Testis (tissue), 3 donors: ENCODE results near the gene GPR35. TPM values are rescaled to one million over a fixed set of nuclear protein-coding genes. Genes with fewer than 3 reads are reported as not detected.

Experiments used
- DNase-seq: peaks from one replicate; pipeline ENCODE4 v3.0.0-alpha.2; 2019
- H3K27ac ChIP-seq, 2 donors: fragments of 200-600 bp; sonication (generic); one replicate each; pipeline ENCODE4 v1.5.1; 2019
- H3K27me3 ChIP-seq: fragments of 200-600 bp; sonication (generic); one replicate; pipeline ENCODE4 v1.5.1; 2019
- H3K36me3 ChIP-seq: fragments of 200-600 bp; sonication (generic); one replicate; pipeline ENCODE4 v1.5.1; 2017; ENCODE audit warnings: low read depth; ENCODE audit errors: missing control alignments
- H3K4me1 ChIP-seq: fragments of 200-600 bp; sonication (generic); one replicate; pipeline ENCODE4 v1.5.1; 2019
- H3K4me3 ChIP-seq, 2 donors: fragments of 200-600 bp; sonication (generic); one replicate each; pipeline ENCODE4 v1.5.1; 2017 to 2019
- H3K9me3 ChIP-seq: fragments of 200-600 bp; sonication (generic); one replicate; pipeline ENCODE4 v1.5.1; 2017
- POLR2A ChIP-seq: fragments of 450-650 bp; IDR thresholded peaks from one replicate; pipeline ENCODE4 v1.6.1; 2017; ENCODE audit warnings: antibody characterized with exemption, mild to moderate bottlenecking, moderate library complexity
- WGBS, 2 donors: methylation state at CpG; one replicate each; pipeline ENCODE4 v1.1.5; 2018; 5-methylcytosine and 5-hydroxymethylcytosine counted together
- intact Hi-C: fragments of 100-400 bp; cut with DNase I; formaldehyde crosslinking; loops from one replicate; pipeline ENCODE4 v1.15.1; 2023; ENCODE audit warnings: low total_unique reads
- polyA plus RNA-seq: library from polyadenylated mRNA; stranded (reverse); fragments of 350-450 nt; fragmentation: Illumina TruSeq; extraction: RNeasy Lipid Tissue Mini Kit (QIAGEN cat#74804); gene quantifications from one replicate; pipeline ENCODE4 v1.2.3, GENCODE V29; 2014; ENCODE audit warnings: low read depth, low replicate concordance; ENCODE audit not compliant: insufficient read depth
- total RNA-seq, 2 donors: library from RNA; depleted of rRNA; stranded (reverse); fragments of >200 nt; gene quantifications; one replicate each; pipeline ENCODE4 v1.2.3, GENCODE V29; 2016
- TF ChIP-seq, protein P1 (sequence below), 3 experiments: fragments of 450-650 bp in 2 of 3; fragments of 200-600 bp in 1 of 3; sonication (generic) in 1 of 3; IDR thresholded peaks; one replicate each; pipeline ENCODE4 v1.5.1; 2016 to 2019; ENCODE audit warnings: antibody characterized with exemption in 3 of 3, mild to moderate bottlenecking in 2 of 3, moderate library complexity in 1 of 3

GPR35 gene
- total and polyA plus RNA-seq, 3 donors from 2014 or later, result 3.1 to 11.5 (median 9.5) TPM

DNA sequence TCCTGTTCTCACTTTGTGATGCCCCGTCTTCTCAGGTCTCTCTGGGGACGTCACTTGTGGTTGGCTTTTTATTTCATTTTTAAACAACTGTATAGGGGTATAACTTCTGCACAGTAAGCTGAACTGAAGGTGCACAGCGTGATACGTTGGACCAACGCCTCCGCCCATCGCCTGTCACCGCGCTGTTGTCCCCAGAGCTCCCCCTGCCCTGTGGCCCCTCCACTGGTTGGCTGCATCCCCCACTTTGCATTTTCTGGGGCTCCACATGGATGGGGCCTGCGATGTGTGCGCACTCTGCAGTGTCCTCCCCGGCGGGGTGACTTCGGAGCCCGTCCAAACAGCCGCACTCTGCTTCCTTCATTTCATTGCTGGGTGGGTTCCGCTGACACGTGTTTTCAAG, 14.3 kb downstream of the GPR35 start:
- Histone ChIP-seq H3K4me3 (no peak overlapping the region), H3K27ac (peak overlapping the region; percentile 22), H3K36me3 (no peaks in the 10 kb centered on the region), H3K4me1 (peaks cover 16% of the 10 kb centered on the region), H3K27me3 (no peaks in the 10 kb centered on the region), H3K9me3 (no peaks in the 10 kb centered on the region)
- intact Hi-C loops, result no loop called here
- DNase-seq, result no peak
- TF ChIP-seq POLR2A, result no peak
- WGBS, 2 donors, result 91 to 94% methylated on average over 18 of the region's 18 CpGs

DNA sequence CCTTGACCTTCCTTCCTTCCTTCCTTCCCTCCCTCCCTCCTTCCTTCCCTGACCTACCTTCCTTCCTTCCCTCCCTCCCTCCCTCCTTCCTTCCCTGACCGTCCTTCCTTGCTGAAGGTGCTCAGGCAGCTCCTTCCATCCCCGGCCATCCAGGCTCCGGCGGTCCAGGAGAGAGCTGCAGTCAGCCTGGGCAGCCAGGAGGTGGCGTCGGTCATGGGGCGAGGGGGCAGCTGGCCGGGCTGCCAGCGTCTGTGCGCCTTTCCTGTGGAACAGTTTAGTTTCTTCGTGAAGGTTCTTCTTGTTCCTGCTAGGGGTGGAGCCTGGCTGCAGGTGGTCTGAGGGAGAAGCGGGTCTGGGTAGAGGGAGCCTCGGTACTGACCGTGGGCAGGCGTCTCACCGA, 15.7 kb downstream of the GPR35 start:
- Histone ChIP-seq H3K4me1 (peaks cover 16% of the 10 kb centered on the region), H3K4me3 (no peak overlapping the region), H3K27ac (no peak overlapping the region), H3K9me3 (no peaks in the 10 kb centered on the region), H3K27me3 (no peaks in the 10 kb centered on the region), H3K36me3 (no peaks in the 10 kb centered on the region)
- no peak for TF ChIP-seq POLR2A
- TF ChIP-seq, protein P1, sequence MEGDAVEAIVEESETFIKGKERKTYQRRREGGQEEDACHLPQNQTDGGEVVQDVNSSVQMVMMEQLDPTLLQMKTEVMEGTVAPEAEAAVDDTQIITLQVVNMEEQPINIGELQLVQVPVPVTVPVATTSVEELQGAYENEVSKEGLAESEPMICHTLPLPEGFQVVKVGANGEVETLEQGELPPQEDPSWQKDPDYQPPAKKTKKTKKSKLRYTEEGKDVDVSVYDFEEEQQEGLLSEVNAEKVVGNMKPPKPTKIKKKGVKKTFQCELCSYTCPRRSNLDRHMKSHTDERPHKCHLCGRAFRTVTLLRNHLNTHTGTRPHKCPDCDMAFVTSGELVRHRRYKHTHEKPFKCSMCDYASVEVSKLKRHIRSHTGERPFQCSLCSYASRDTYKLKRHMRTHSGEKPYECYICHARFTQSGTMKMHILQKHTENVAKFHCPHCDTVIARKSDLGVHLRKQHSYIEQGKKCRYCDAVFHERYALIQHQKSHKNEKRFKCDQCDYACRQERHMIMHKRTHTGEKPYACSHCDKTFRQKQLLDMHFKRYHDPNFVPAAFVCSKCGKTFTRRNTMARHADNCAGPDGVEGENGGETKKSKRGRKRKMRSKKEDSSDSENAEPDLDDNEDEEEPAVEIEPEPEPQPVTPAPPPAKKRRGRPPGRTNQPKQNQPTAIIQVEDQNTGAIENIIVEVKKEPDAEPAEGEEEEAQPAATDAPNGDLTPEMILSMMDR (IDR thresholded peaks at IDR 0.05), result peak in 2 of 3 experiments; percentile 5 to 15
- DNase-seq, result peak; percentile 32
- WGBS, 2 donors, result 55 to 62% methylated on average over 14 to 15 of the region's 16 CpGs
- intact Hi-C loops, result no loop called here

DNA sequence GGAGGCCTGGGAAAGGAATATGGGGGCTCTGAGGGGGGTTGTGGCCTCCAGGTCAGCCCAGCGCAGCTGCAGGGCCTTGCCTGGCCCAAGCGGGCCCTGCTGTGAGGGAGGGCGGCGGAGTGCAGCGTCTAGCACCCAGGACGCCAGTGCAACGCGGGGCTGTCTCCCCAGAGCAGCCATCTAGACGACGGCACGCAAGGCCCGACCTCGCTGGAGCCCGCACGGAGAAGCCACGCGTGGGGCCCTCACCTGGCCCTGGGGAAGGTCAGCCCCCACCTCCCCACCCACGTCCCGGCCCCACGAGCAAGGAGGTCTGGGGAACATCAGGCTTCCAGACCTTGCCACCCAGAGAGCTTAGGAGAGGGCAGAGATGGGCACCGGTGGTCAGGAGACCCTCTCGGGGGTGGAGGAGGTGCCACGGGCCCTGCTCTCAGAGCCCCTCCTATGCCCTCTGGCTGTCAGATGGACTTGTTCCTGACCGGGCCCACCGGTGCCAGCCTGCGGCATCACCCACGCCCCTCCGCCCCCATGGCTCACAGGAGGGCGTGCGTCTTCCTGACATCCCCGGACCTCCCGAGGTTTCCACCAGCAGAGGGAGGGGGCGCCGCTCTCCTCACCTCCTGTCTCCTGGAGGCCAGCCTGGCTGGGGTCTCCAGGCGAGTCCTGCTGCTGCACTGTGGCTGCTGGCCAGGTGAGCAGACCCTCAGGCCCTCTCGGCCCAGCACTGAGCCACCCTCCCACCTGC, 17.0 kb downstream of the GPR35 start:
- DNase-seq, result no peak
- no peaks in the 10 kb centered on the region for H3K36me3 ChIP-seq
- intact Hi-C loops, result no loop called here
- WGBS, 2 donors, result 84 to 85% methylated on average over 20 to 35 of the region's 36 CpGs
- H3K9me3 ChIP-seq, result no peaks in the 10 kb centered on the region
- peaks cover 13% of the 10 kb centered on the region for H3K4me1 ChIP-seq
- no peak overlapping the region for H3K27ac ChIP-seq
- H3K27me3 ChIP-seq, result no peaks in the 10 kb centered on the region
- TF ChIP-seq, protein P1 (IDR thresholded peaks at IDR 0.05), result no peak
- TF ChIP-seq POLR2A, result no peak
- H3K4me3 ChIP-seq, result no peak overlapping the region

DNA sequence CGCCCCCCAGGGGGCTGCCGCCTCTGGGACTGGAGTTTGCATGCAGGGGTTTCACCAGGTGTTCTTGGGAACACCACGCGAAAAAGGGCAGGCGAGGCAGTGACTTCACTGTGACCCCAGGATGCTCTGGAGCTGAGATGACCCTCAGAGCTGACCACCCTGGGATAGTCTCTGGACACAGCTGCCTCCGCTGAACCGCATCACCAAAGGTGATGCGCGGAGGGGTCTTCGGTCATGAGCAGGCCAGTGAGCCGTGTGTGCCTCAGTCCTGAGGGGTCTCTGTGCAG, 17.5 kb downstream of the GPR35 start:
- Histone ChIP-seq H3K27me3 (no peaks in the 10 kb centered on the region), H3K27ac (no peak overlapping the region), H3K36me3 (no peaks in the 10 kb centered on the region), H3K9me3 (no peaks in the 10 kb centered on the region), H3K4me3 (no peak overlapping the region), H3K4me1 (peaks cover 8% of the 10 kb centered on the region)
- intact Hi-C loops, result no loop called here
- DNase-seq, result no peak
- 97% methylated on average over 11 of the region's 11 CpGs; no CpG with 5 or more reads in 1 of the 2 donors for WGBS, 2 donors
- TF ChIP-seq POLR2A, result no peak
- TF ChIP-seq, protein P1 (IDR thresholded peaks at IDR 0.05), result no peak

DNA sequence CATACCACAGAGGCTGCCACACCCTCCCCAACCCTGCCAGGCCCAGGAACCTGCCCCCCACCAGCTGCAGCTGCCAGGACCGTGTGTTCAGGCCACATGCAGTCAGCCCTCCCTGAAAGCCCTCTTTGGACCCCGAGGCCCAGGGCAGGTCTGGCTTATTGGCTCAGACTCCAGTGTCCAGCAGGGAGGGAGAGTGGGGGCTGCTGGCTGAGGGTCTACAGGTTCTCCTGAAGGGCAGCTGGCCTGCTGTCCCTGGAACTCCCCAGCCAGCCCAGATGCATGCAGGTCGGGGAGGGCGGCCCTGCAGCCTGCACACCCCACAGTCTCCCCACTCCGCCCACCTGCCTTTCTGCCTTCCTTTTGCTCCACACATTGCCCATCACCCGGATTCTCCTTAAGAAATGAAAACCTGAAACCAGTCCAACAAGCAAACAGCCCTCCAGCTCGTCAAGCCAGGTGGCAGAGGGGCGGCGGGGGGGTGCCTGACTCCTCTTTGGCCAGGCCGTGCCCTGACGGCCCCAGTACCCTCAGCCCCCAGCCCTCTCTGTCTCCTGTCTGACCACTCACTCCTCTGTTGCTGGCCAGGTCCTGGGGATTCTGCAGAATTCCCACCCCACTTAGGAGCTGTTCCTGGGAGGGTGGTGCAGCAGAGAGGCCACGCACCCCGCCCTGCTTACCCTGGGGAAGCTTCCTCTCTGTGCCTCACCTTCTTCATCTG, 18.0 kb downstream of the GPR35 start:
- TF ChIP-seq, protein P1 (IDR thresholded peaks at IDR 0.05), result no peak
- no peak for TF ChIP-seq POLR2A
- Histone ChIP-seq H3K27me3 (no peaks in the 10 kb centered on the region), H3K36me3 (no peaks in the 10 kb centered on the region), H3K4me1 (peaks cover 3% of the 10 kb centered on the region), H3K4me3 (no peak overlapping the region), H3K27ac (no peak overlapping the region), H3K9me3 (no peaks in the 10 kb centered on the region)
- intact Hi-C loops, result no loop called here
- DNase-seq, result no peak
- 78 to 84% methylated on average over 11 to 13 of the region's 13 CpGs for WGBS, 2 donors
